Measurements from ENCODE around the gene TPRX1. TPM values are rescaled to one million over a fixed set of nuclear protein-coding genes. Genes with fewer than 3 reads are reported as not detected.

The TPRX1 gene
- total and polyA plus RNA-seq, 7 donors: not detected

DNA sequence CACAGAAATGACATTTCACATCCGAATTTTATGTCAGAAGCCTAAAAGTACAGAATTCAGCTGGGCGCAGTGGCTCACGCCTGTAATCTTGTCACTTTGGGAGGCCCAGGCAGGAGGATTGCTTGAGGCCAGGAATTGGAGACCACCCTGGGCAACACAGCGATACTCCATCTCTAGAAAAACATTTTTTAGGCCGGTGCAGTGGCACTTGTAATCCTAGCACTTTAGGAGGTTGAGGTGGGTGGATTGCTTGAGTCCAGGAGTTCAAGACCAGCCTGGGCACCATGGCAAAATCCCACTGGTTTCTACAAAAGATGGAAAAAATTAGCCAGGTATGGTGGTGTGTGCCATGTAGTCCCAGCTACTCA lies 43.7 kb downstream of the TPRX1 start:
- no peak overlapping the region for H3K27ac ChIP-seq
- H3K27me3 ChIP-seq (ENCODE audit: insufficient read depth in 3 of 3, low read length in 2 of 3): no peaks in the 10 kb centered on the region
- 76 to 90% (median 77%) methylated on average over 5 of the region's 5 CpGs for WGBS, 3 donors
- no peaks in the 10 kb centered on the region for H3K9me3 ChIP-seq
- DNase-seq: no peak
- no peak overlapping the region for H3K4me3 ChIP-seq
- peaks cover 14 to 44% of the 10 kb centered on the region in 2 donors for H3K36me3 ChIP-seq (ENCODE audit: insufficient read depth in 1 of 2, low read depth in 1 of 2)
- no peak for ATAC-seq
- no peak for TF ChIP-seq CTCF (IDR thresholded peaks at IDR 0.05)
- intact Hi-C loops (cut with DNase I): no loop called here
- no peaks in the 10 kb centered on the region for H3K4me1 ChIP-seq

GRCh38 chr19:47758443-47758804 lies 45.9 kb downstream of the TPRX1 start:
- no peak for TF ChIP-seq CTCF (IDR thresholded peaks at IDR 0.05)
- no peak overlapping the region for H3K27ac ChIP-seq
- intact Hi-C loops (cut with DNase I): no loop called here
- ATAC-seq: no peak
- no peak overlapping the region for H3K4me3 ChIP-seq
- H3K36me3 ChIP-seq (ENCODE audit: insufficient read depth in 1 of 2, low read depth in 1 of 2): peaks cover 14 to 66% of the 10 kb centered on the region in 2 donors
- DNase-seq: no peak
- H3K27me3 ChIP-seq (ENCODE audit: insufficient read depth in 3 of 3, low read length in 2 of 3): no peaks in the 10 kb centered on the region
- WGBS, 3 donors: 70 to 90% (median 80%) methylated on average over 5 of the region's 5 CpGs
- no peaks in the 10 kb centered on the region for H3K4me1 ChIP-seq
- H3K9me3 ChIP-seq: no peaks in the 10 kb centered on the region

DNA sequence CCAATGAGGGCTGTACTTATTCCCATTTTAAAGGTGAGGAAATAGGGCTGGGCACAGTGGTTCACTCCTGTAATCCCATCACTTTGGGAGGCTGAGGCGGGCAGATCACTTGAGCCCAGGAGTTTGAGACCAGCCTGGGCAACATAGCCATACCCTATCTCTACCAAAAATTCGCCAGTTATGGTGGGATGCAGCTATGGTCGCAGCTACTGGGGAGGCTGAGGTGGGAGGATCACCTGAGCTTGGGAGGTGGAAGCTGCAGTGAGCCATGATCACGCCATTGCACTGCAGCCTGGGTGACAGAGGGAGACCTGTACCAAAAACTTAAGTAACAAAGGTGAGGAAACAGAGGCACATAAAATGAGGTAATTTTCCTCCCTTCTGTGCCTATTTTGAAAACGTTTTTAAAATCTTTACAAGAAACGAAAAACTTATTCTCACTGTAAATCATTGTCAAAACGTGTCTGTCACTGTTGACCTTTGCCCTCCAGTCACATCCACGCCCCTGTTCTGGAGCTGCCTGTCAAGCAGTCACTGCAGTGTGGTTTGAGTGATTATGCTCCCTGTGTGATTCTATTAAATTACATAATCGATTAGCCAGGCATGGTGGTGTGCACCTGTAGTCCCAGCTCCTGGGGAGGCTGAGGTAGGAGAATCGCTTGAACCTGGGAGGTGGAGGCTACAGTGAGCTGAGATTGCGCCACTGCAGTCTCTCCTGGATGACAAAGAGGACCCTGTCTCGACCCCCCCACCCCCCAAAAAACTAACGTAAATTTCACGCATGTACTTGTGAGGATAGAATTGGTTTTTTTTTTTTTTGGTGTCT lies 46.5 kb downstream of the TPRX1 start:
- H3K9me3 ChIP-seq: no peaks in the 10 kb centered on the region
- H3K36me3 ChIP-seq (ENCODE audit: insufficient read depth in 1 of 2, low read depth in 1 of 2): peaks cover 15 to 72% of the 10 kb centered on the region in 2 donors
- ATAC-seq (no peak), DNase-seq (no peak)
- WGBS, 3 donors: 81 to 86% (median 81%) methylated on average over 14 of the region's 14 CpGs
- intact Hi-C loops (cut with DNase I): no loop called here
- H3K27me3 ChIP-seq (ENCODE audit: insufficient read depth in 3 of 3, low read length in 2 of 3): no peaks in the 10 kb centered on the region
- no peaks in the 10 kb centered on the region for H3K4me1 ChIP-seq
- no peak overlapping the region for H3K27ac ChIP-seq
- TF ChIP-seq CTCF (IDR thresholded peaks at IDR 0.05): no peak
- no peak overlapping the region for H3K4me3 ChIP-seq

DNA sequence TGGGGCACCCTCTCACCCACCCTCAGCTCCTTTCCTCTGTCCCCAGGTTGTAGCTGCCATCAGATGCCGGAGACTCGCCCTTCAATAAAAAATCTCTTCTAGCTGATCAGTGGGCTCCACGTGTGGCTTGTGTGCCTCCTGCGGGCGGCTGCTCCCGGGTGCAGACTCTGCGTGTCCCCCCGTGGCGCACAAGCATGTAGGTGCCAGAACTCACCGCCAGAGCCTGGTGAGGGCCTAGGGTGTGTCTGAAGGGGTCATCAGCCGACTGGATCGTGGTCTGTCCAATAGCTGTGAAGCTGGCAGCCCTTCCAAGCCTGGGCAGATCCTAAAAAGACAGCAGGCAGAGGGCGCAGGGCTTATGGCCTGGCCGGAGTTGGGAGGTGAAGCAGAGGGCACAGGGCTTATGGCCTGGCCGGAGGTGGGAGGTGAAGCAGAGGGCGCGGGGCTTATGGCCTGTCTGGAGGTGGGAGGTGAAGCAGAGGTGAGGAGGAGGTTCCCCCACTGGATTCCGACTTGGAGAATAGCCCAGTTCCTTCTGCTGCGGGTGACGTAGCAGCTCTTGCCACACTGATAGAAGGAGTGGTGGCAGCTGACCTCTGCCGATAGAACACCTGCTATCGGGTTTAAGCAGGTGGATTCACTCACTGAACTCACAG lies 47.3 kb downstream of the TPRX1 start:
- no peaks in the 10 kb centered on the region for H3K4me1 ChIP-seq
- DNase-seq: no peak
- no peak overlapping the region for H3K4me3 ChIP-seq
- no peak for TF ChIP-seq CTCF (IDR thresholded peaks at IDR 0.05)
- peaks cover 20 to 80% of the 10 kb centered on the region in 2 donors for H3K36me3 ChIP-seq (ENCODE audit: insufficient read depth in 1 of 2, low read depth in 1 of 2)
- intact Hi-C loops (cut with DNase I): no loop called here
- H3K9me3 ChIP-seq: no peaks in the 10 kb centered on the region
- H3K27me3 ChIP-seq (ENCODE audit: insufficient read depth in 3 of 3, low read length in 2 of 3): no peaks in the 10 kb centered on the region
- peak in 2 of 4 donors; percentile 6 to 24 for ATAC-seq
- WGBS, 3 donors: 85 to 88% (median 88%) methylated on average over 22 of the region's 22 CpGs
- no peak overlapping the region for H3K27ac ChIP-seq

Data from psoas muscle (tissue), 8 donors.